Eye (tissue), 1 donor: Measurements from ENCODE around the gene FAM200B.

Experiments
- DNase-seq: peaks from one replicate; pipeline ENCODE4 v3.0.0-alpha.2; 2015

The FAM200B gene

DNA sequence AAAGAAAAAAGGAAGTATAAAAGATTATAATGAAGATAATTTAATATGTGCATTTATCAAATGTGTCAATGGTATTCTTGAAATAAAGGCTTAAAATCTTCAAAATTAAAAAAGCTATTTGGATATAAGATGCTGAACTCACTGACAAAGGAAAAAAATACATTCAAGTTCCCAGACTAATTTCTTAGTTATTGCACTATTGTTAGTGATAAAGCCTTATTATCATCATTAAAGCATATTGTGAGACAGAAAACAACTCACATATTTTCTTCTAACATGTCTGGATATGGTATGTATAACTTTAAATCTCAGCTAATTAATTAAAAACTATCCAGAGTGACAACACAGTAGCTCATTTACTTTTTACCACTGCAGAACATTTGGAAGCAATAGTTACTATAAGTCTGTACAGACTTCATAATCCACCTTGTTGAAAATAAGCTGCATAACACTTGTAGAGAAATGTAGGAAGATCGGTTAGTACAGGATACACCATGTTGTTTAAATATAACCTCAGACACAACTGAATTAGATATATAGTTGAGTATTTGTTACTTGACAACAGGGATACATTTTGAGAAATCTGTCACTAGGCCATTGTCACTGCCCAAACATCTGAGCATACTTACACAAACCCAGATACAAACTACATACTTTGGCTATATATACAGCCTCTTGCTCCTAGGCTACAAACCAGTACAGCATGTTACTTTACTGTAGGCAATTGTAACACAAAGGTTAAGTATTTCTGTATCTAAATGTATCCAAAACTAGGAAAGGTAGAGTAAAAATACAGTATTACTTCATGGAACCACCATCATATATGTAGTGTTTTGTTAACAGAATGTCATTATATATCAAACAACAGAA is 12.8 kb upstream of the FAM200B start:
- no peak for DNase-seq

DNA sequence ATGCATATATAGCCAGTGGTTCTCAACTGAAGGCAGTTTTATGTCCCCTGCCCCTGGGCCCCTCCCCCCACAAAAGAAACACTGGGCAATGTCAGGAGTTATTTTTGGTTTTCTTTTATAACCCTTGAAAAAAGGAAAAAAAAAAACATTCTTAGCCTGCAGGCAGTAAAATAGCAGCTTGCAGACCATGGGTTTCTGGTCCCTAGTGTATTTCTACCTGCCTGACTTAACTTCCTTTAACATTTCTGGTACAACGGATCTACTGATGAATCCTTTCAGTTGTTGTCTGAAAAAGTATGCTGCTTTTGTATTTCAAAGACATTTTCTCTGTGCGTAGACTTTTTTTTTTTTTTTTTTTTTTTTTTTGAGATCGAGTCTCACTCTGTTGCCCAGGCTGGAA is 11.1 kb upstream of the FAM200B start:
- DNase-seq: no peak

DNA sequence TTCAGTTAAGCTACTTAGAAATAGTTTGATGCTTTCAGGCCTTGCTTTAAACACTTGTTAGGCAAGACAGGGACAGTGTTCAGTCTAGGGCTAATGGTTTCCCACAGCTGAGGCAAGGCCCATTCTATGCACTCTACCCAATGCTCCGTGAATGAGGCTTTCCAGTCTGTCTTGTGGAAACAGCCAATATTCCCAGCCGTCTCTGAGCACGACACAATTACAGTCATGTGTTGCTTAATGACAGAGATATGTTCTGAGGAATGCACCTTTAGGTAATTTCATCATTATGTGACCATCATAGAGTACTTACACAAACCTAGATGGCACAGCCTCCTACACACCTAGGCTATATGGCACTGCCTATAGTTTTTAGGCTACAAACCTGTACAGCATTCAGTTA is 9.5 kb upstream of the FAM200B start:
- DNase-seq: no peak

DNA sequence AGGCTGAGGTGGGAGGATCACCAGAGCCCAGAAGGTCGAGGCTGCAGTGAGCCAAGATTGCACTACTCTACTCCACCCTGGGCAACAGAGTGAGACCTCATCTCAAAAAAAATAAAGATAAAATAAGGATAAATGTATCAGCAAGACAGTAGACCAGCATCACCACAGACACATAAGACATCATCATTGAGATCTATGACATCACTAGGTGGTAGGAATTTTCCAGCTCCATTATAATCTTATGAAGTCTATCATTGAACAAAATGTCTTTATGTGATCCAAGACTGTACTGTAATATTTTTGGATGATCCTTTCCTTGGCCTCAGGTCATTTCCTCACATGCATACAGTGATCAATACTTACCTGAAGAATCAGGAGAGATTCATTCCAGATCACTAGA is 8.3 kb upstream of the FAM200B start:
- DNase-seq: no peak

DNA sequence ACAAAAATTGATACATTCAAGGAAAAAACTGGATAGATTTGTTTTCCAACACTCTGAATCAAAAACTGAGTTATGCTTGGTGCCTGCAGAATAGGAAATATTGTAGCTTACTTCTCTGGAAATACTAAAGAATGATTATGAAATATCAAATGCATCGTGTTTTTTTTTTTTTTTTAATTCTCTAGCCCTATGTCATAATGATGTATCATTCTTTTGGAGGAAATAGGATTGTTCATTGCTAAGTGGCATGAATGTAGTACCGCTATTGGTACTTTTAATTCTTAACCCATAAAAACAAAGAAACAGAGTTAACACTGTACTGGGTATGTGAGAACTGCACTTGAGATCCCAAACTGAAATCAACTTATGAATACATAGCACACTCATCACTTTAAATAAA is 7.6 kb upstream of the FAM200B start:
- DNase-seq: no peak

DNA sequence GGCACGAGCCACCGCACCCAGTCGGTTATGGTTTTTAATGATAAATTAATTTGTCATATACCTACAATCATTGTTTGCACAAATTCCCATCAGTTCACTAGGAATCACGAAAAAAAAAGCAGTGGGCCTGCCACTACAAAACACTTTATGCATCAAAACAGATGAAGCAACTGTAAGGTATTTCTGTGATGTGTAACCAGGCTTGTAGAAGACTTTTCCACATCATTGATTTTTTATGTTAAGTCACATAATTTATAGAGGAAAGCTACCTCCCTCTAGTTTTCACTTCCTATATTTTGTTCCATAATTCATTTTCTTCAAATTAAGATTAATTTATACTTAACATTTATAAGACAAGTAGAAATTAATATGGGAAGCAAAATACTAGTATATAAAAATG is 6.7 kb upstream of the FAM200B start:
- DNase-seq: no peak

DNA sequence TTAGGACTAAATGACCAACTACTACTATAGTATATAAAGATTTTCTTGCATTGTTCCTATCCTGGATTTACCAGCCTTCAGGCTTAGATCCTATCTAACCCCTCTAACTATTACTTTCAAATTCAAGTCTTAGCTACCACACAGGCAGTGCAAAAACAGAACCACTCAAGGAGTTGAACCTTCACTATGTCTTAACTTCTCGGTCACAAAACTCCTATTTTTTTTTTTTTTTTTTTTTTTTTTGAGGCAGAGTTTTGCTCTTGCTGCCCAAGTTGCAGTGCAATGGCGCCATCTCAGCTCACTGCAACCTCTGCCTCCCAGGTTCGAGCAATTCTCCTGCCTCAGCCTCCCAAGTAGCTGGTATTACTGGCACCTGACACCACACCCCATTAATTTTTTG is 6.3 kb upstream of the FAM200B start:
- no peak for DNase-seq

DNA sequence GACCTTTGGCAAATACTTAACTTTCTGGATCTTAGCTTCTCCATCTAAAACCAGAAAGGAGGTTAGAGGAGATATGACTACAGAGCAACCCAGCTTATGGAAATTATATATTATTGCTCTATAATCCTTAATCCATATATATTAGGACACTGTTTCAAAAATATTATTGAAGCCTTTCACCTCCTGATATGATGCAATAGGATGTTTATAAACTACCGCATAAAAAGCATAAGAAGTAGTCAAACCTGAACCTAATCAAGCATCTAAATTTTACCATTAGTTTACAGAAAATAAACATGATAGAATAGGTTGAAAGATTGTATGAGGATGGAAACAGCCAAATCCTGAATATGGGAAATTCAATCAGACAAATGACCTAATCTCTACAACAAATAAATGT is 5.6 kb upstream of the FAM200B start:
- DNase-seq: no peak

DNA sequence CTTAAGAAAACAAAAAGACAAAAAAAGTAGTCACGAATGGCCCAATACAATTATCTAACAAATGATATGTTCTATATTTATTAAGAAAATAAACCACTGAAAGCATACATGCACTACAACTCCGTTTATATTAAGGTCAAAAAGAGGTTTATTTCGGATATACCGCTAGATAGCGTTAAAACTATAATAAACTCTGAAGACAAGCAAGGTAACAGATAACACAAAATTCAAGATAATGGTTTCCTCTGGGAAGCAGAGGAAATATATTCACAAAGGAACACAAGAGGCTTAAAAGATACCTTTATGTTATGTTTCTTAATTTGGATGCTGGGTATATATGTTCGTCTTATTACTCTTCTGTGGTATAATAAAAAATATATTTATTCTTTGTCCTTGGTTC is 4.7 kb upstream of the FAM200B start:
- DNase-seq: no peak

DNA sequence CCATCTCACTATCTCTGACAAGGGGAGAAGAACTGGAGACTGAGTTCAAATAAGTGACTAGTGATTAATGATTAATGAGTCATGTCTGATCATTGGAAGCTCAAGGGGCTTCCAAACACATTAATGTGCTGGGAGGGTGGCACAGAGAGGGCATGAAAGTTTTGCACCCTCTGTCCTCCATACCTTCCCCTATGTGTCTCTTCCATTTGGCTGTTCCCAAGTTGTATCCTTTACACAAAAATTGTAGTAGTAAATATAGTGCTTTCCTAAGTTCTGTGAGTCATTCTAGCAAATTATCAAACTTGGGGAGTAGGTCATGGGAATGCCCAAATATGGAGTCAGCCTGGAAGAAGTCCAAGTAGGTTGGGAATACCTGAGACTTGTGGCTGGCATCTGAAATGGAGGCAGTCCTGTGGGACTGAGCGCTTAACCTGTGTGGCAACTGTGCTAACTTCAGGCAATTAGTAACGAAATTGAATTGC is 4.1 kb upstream of the FAM200B start:
- no peak for DNase-seq

DNA sequence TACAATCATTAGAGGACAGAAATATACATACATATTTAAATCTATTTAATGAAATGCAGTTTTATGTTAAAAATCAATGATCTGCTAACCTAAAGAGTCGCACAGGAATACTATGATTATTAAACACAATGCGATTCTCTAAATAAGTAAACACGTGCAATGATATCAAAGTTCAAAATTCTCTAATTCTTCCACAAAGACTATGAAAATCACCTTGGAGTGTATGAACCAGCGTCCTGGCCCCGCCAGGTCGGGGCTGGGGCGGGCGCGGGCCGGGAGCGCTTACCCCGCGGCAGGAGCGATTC is 608 bp upstream of the FAM200B start:
- no peak for DNase-seq

DNA sequence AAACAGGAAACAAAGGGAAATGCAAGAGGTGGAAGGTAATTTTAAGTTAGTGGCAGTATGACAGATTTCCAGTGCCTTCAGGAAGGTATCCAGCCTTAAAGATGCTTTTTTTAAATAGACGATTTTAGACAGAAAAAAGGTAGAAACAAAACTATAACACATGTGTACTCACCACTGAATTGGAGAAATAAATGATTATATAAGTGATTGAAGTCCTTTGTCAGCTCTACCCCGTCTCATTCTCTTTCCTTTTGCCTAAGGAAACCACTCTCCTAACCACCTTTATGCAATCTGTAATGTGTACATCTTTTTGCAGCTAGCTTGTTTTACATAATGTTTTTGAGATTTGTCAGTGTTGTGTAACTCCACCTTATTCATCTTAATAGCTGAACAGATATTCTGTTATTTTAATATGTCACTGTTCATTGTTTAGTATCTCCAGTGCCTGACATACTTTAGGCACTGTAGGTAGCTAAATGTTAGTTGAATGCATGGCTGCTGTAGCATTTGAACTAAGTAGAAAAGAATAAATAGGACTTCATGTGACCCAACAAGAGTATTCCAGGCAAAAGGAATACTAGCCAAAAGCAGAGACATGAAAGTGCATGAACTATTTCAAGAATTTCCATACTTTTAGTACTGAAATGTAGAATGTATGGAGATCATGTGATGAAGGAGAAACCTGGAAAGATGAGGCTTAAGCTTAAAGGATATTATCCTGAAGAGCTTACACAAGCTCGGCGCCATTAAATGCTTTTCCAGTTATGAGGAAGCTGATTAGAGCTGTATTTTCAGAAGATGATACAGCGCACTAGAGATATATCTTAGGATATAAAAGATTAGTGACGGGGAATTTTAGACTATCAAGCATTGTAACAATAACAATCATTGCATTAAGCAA is 865 bp downstream of the FAM200B start:
- DNase-seq: no peak

DNA sequence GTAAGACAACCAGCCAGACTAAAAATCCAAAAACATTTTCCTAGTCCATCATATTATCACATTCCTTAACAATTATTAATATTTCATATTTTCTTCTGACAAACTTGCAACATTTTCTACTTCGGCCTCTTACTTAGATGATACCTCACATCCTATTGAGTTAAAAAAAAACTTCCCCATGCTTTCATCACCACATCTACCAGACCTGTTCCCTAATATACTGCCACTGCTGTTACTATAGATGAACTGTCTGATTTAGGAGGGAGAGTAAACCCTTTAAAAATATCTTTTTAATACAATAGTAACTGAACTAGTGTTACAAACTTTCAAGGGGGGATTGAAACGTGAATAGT is 1.5 kb downstream of the FAM200B start:
- DNase-seq: no peak

DNA sequence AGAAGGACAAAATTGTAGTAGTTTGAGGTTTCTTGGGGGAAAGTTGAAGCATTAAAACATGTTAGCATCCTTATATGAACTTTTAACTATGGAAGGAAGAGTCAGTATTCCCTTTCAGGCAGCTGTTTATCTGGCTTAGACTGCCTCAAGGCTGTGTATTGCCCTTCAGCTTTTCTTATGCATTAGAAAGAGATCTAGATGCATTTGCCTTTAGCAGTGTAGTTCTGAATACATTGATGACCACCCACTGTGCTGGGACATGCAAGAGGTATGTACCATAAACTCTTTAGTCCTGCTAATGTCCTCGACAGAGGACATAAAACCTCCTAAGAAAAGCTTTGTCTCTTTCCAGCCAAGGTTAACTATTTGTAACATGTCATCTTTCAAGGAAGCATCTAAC is 2.9 kb downstream of the FAM200B start:
- DNase-seq: no peak

DNA sequence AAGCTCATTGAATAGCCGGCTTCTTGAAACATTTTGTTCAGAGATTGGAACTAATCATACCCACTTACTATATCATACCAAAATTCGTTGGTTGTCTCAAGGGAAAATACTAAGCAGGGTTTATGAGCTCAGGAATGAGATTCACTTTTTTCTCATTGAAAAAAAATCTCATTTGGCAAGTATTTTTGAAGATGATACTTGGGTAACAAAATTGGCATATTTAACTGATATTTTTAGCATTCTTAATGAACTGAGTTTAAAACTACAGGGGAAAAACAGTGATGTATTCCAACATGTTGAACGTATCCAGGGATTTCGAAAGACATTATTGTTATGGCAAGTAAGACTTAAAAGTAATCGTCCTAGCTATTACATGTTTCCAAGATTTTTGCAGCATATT is 6.4 kb downstream of the FAM200B start:
- DNase-seq: no peak

DNA sequence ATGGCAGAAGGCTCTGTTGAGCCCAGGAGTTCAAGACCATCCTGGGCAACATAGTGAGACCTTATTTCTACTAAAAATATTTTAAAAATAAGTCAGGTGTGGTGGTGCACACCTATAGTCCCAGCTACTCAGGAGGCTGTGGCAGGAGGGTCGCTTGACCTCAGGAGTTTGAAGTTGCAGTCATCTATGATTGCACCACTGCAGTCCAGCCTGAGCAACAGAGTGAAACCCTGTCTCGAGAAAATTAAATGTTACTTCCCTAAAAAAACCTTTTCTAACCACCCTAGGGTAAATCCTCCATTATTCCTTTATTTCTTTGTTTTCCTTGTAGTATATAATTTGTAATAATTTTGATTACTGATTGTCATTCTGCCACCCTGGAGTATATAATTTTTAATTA is 7.9 kb downstream of the FAM200B start:
- no peak for DNase-seq

DNA sequence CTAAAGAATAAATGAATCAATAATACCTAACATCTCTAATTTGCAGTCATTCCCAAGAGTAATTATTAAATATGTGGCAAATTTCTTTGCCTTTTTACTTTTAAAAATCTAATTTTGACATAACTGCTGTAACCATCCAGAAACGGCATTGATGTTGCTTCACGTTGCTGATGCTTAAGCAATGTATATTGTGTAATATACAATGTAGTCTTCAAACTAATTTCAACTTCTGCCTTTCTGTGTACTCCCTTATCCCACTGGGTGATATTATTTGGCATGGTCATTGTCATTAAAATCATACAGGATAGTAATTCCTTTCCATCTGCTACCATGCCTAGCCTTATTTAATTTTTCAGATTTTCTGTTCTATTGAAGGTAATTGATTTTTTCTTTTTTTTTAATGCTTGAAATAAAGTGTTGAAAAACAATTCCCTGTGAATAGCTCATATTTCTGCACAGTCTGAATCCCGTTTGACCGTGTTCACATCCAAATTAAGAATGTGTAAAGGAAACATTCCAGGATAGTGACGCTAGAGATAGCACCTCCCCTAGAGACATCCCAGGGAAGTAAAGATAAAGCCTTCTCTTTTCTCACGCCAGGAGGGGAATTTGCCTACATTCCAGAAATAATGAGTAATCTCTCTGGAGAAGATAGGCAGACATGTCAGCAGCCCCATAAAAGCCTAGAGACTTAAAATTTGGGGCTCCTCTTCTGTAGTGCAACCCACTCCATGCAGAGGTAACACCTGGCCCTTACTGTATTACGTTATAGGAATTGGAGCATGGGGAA is 8.6 kb downstream of the FAM200B start:
- DNase-seq: peak; percentile 68

DNA sequence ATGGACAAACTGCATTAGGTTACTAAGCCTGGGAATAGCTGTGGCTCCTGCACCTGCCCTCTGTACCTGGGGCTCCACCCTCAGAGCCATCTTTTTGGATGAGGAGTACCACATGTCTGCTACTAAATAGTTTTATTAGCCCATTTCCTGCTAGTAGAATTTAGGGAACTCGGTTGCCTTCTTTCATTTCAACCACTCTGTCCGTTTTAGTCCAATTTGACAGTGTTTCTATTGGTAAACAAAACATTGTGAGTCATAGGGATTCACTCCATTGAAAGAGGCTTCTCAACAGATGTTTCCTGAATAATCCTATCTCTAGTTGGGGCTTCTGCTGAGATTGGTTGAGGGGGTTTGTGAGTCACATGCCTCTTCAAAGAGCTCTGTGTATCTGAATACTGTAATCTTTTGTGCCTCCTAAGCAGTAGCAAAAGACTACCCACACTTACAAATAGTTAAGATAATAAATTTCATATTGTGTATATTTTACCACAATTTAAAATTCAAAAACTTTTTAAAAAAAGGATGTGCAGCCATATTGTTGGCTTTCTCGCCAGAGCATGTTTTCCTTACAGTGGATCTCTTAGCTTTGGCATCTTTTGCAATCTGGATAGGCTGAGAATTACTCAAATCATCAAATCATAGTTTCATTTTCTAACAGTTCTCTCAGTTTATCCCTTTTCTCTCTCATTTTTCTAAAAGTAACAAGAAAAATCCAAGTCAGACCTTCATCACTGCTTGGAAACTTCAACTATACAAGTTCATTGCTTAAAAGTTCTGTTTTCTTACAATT is 9.9 kb downstream of the FAM200B start:
- DNase-seq: no peak

DNA sequence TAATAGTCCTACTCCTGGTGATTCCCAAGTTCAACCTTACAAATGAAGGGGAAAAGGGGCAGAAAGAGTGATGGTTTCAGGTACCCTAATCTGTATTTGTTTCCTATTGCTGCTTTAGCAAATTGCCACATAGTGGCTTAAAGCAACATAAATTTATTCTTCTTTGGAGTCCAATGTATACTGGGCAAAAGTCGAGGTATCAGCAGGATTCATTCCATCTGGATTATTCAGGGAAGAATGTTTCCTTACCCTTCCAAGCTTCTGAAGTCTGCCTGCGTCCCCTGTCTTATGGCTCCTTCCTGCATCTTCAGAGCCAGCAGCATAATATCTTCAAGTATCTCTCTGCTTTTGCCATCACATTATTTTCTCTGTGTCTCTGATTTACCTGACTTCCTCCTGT is 11.0 kb downstream of the FAM200B start:
- DNase-seq: no peak

DNA sequence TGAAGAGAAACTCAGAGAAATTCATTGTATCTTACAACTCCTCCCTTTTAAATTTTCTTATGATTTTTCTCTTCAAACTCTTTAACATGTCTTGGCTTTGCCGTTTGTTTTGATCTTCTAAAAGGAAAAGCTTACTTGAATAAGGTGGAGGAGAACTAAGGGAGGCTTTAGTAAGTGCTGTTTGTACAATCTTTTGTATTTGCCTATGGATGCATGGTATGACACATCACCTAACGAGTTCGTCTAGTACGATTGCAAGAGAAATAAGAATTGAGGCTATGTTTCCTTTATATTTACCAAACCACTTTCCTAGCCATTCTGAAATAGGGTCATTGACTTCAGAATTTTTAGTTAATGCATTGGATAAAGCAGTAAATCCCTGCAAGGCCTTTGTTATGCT is 12.8 kb downstream of the FAM200B start:
- peak; percentile 18 for DNase-seq

DNA sequence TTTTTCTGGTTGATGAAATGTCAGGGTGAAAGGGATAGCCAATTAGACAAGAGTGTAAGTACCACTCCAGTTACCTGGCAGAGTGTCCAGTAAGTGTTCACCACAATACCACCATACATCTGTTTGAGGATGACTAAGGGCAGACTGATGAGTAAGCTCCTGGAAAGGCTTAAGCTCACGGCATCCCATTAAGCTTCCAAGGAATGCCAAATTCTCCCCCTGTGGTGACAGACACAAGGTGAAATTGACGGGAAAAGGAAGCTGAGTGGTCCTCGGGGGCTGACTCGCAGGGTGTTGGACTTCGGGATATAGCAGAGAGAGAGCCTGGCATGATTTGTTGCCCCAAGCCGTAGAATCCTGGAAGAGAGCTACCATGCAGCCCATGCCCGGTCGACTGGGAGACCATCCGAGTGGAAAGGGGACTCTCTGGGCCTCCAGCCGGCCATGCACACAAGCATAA is 13.6 kb downstream of the FAM200B start:
- DNase-seq: peak; percentile 12

DNA sequence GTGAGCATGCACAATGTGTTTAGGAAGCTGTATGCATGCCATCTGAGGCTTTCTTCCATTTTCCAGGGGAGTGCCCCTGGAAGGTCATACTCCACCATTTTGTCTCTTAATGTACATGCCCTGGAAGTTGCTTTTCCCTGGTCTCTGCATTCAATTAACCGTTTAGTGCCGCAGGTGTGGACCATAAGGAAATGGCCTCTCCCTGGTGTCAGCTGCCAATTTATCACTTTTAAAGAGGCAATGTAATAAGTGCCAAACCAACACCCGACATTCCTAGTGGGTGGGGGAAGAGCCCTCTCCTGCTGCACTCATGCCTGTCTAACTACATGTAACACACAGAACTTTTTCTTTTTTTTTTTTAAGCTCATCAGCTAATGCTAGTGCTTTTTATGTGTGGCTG is 14.1 kb downstream of the FAM200B start:
- DNase-seq: no peak

DNA sequence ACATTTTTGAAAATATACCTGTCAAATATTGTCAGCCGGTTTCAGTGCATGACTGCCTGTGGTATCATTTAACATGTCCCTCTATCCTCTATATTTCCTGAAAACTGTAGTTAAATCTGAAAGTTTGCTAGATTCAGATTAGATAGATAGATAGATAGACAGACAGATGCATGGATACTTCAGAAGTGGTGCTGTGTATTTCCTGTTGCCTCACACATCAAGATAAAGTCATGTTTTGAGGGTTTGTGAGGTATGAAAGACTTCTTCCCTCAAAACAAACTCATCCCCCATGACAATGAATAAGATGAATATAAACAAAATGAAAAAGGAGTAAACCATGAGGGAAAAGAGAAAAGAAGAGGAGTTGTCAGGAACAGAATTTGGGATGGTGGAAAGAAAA is 15.2 kb downstream of the FAM200B start:
- DNase-seq: no peak
